Right lobe of liver (tissue), 6 donors: ENCODE results near the gene IGF1R. TPM values are rescaled to one million over a fixed set of nuclear protein-coding genes. Genes with fewer than 3 reads are reported as not detected.

ENCODE experiments used
- ATAC-seq, 4 donors: fragments of 200-7000 bp; cut with Tn5 transposase; one replicate each; pipeline ENCODE4 v1.9.1; 2020; ENCODE audit warnings: mild to moderate bottlenecking in 4 of 4, moderate library complexity in 4 of 4
- DNase-seq, 3 donors: peaks; one replicate each; pipeline ENCODE4 v3.0.0-alpha.2; 2020
- H3K27ac ChIP-seq, 3 donors: fragments of 200-600 bp; one replicate each; pipeline ENCODE4 v1.8.0; 2022
- H3K27me3 ChIP-seq, 2 donors: fragments of 200-600 bp; one replicate each; pipeline ENCODE4 v1.8.0; 2022
- H3K36me3 ChIP-seq, 4 donors: fragments of 200-600 bp; sonication (generic) in 1 of 4; one replicate each; pipeline versions ENCODE4 v1.5.1 to v1.8.0; 2017 to 2022; ENCODE audit warnings: control low read depth in 1 of 4
- H3K4me1 ChIP-seq, 4 donors: fragments of 200-600 bp; sonication (generic) in 1 of 4; one replicate each; pipeline versions ENCODE4 v1.5.1 to v1.8.0; 2017 to 2022; ENCODE audit warnings: control low read depth in 1 of 4
- H3K4me3 ChIP-seq, 3 donors: fragments of 200-600 bp; one replicate each; pipeline ENCODE4 v1.8.0; 2022
- H3K9me3 ChIP-seq, 4 donors: fragments of 200-600 bp; sonication (generic) in 1 of 4; one replicate each; pipeline versions ENCODE4 v1.5.1 to v1.8.0; 2017 to 2022; ENCODE audit warnings: control low read depth in 1 of 4
- POLR2A ChIP-seq: fragments of 450-650 bp; IDR thresholded peaks from one replicate; pipeline ENCODE4 v1.6.1; 2017; ENCODE audit warnings: antibody characterized with exemption, mild to moderate bottlenecking
- WGBS: methylation state at CpG from one replicate; pipeline ENCODE4 v1.1.6; 2018; ENCODE audit warnings: low coverage, low lambda C conversion rate; ENCODE audit not compliant: insufficient coverage; ENCODE audit errors: missing lambda C conversion rate; 5-methylcytosine and 5-hydroxymethylcytosine counted together
- intact Hi-C, 2 donors: fragments of 100-400 bp; cut with DNase I; formaldehyde crosslinking; loops; one replicate each; pipeline versions ENCODE4 v1.11.2 to v1.14.1; 2022
- total RNA-seq, 6 experiments: library from RNA; depleted of rRNA in 2 of 6; stranded (reverse); fragments of >200 nt in 2 of 6; fragmentation: NEBNext Ultra II Directional in 3 of 6; extraction: Animal tissue kit (Norgen Biotek cat#: 25700) in 3 of 6; gene quantifications; one replicate each; pipeline versions ENCODE4 v1.1.0 to v1.2.4, GENCODE V29; 2016 to 2023
- TF ChIP-seq, protein P1 (sequence below), 4 donors: fragments of 200-600 bp in 3 of 4; fragments of 450-650 bp in 1 of 4; IDR thresholded peaks; one replicate each; pipeline versions ENCODE4 v1.5.1 to v1.8.0; 2016 to 2022; ENCODE audit warnings: antibody characterized with exemption in 4 of 4, mild to moderate bottlenecking in 2 of 4
- donor health status: DM: no; HTN: yes; CAD: no.
- donor health status: DM: no; HTN: no; CAD: no.
- donor health status: DM: no; HTN: no; CAD: no.
- donor health status: DM: no; HTN: yes; CAD: no.
- donor health status: DM: no; HTN: yes; CAD: no.

The IGF1R gene
- total RNA-seq, 6 experiments from 2014 or later: 2.5 to 5.3 (median 3.8) TPM

DNA sequence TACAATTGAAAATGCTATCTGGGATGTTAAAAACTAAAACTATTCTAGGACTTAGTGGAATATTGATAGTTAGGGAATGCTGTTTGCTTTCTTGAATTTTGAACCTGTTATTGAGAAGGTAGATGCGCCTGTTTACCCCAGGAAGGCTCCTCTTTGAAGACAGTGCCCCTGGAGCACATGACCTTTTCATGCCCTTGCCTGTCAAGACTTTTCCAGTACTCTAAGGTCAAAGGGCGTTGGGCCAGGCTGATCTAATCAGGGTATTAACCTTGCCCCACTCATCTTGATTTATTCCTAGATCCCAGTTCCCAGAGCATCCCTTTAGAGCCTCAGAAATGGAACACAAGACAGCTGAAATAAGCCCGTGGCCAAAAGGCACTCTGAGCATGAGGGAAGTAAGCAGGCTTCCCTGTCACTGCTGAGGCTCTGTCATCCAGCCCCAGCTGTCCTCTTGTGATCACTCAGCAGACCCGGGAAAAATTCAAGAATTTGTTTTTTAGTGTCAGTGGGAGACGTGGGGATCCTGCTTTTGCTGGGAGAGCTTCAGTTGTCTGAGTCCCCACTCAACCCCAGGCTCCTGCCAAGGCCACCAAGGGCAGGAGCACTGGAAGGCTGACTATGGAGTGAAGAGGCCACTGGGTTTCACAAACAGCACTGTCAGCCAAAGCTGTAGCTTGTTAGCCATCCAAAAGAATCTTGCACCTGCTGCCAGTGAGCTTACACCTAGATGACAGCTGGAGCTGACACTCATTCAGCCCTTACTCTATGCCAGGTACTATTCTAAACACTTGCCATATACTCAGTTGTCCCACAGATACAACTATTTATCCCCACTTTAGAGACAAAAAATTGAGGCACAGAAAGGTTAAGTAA, 190.3 kb downstream of the IGF1R start:
- Histone ChIP-seq H3K27ac (no peak overlapping the region), H3K4me3 (no peak overlapping the region), H3K36me3 (no peaks in the 10 kb centered on the region), H3K9me3 (no peaks in the 10 kb centered on the region), H3K27me3 (peaks cover 0 to 8% of the 10 kb centered on the region in 2 donors), H3K4me1 (peaks cover 0 to 2% (median under 1%) of the 10 kb centered on the region in 4 donors)
- DNase-seq (no peak), ATAC-seq (no peak)
- TF ChIP-seq, protein P1, sequence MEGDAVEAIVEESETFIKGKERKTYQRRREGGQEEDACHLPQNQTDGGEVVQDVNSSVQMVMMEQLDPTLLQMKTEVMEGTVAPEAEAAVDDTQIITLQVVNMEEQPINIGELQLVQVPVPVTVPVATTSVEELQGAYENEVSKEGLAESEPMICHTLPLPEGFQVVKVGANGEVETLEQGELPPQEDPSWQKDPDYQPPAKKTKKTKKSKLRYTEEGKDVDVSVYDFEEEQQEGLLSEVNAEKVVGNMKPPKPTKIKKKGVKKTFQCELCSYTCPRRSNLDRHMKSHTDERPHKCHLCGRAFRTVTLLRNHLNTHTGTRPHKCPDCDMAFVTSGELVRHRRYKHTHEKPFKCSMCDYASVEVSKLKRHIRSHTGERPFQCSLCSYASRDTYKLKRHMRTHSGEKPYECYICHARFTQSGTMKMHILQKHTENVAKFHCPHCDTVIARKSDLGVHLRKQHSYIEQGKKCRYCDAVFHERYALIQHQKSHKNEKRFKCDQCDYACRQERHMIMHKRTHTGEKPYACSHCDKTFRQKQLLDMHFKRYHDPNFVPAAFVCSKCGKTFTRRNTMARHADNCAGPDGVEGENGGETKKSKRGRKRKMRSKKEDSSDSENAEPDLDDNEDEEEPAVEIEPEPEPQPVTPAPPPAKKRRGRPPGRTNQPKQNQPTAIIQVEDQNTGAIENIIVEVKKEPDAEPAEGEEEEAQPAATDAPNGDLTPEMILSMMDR (IDR thresholded peaks at IDR 0.05): no peak
- TF ChIP-seq POLR2A: no peak
- 36% methylated on average over 4 of the region's 5 CpGs for WGBS
- intact Hi-C loops: no loop called here

DNA sequence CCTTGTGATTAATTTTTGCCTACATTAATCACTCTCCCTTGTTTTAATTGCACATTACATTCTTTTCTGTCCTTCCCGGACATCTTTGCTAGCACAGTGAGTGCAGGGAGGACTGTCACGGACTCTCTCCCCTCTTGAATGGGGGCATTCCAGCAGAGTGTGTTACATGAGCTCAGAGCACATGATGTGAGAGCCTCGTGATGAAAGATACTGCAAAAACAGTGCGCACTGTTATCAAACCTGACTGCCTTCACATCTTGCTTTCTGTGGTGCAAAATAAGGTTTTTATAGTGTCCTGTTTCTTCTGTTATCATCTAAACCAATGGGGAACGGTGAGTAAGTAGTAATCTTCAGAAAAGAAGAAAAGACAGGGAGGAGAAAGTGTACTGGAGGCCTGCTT, 191.7 kb downstream of the IGF1R start:
- Histone ChIP-seq H3K4me3 (no peak overlapping the region), H3K27ac (no peak overlapping the region), H3K4me1 (peaks cover 0 to 12% (median 5%) of the 10 kb centered on the region in 4 donors), H3K9me3 (no peaks in the 10 kb centered on the region), H3K36me3 (no peaks in the 10 kb centered on the region), H3K27me3 (peaks cover 0 to 14% of the 10 kb centered on the region in 2 donors)
- TF ChIP-seq, protein P1 (IDR thresholded peaks at IDR 0.05): no peak
- TF ChIP-seq POLR2A: no peak
- DNase-seq (no peak), ATAC-seq (no peak)
- intact Hi-C loops: no loop called here
- 58% methylated on average over 5 of the region's 5 CpGs for WGBS

DNA sequence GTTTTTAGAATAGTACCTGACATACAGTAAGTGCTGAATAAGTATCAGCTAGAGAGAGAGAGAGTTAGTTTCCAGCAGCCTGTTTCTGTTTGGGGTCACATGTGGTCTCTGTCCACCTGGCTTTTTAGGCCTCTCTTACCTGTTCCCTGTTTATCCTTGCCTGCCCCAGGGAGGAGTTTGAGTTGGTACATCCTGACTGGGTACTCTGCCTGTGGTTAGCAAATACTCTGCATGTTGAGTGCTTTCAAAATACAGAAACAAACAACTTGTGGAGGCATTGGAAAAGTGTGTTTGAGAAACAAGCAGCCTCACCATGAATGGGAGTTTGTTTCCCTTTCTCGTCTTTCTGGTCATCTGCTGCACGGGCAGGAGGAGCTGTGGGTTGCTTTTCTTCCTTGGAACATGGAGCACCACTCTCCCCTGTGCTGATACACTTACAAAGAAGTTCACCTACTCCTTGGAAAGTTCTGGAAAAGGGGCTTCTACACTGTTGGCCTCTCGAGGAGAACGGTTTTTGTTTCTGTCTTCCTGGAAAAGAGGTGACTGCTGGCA, 193.2 kb downstream of the IGF1R start:
- Histone ChIP-seq H3K4me1 (peaks cover 0 to 12% (median 5%) of the 10 kb centered on the region in 4 donors), H3K27me3 (peaks cover 0 to 14% of the 10 kb centered on the region in 2 donors), H3K27ac (no peak overlapping the region), H3K36me3 (no peaks in the 10 kb centered on the region), H3K4me3 (no peak overlapping the region), H3K9me3 (no peaks in the 10 kb centered on the region)
- DNase-seq (no peak), ATAC-seq (no peak)
- 32% methylated on average over 4 of the region's 4 CpGs for WGBS
- intact Hi-C loops: no loop called here
- TF ChIP-seq, protein P1 (IDR thresholded peaks at IDR 0.05): no peak
- TF ChIP-seq POLR2A: no peak

DNA sequence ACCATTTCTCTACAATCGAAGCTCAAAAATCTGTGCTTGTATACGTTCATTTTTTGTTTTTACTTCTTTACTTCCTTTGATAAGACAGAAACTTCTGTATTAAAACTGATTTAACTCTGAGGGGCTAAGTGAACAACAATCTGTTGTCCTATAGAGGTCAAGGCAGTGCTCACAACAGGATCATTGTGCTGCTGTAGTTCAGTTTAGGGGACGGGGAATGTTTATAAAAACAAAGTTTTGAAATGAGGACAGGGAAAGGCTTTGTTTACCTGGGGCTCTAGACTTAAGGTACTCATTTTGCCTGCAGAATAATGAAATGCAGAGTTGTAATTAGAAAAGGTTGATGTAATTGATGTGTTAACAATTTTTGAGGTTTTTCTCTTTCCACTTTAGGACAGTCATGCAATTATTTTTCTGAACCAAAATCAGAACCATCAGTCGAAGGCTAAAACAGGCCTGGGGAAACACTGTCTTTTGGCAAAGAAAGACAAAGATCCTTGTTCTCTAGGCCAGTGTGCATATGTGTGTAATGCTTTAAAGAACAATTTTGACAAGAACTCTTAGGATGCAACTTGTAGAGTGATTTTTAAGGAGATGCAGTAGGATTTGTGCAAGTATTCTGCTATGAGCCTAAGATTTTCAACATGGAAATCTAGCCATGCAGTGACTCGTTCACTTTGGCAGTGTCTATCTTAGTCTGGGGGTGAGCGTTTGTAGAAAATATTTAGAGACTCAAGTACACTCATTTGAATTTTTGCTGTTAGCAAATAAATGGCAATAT, 194.0 kb downstream of the IGF1R start:
- Histone ChIP-seq H3K27me3 (peaks cover 0 to 14% of the 10 kb centered on the region in 2 donors), H3K4me1 (peaks cover 0 to 12% (median 5%) of the 10 kb centered on the region in 4 donors), H3K36me3 (no peaks in the 10 kb centered on the region), H3K27ac (no peak overlapping the region), H3K4me3 (no peak overlapping the region), H3K9me3 (no peaks in the 10 kb centered on the region)
- intact Hi-C loops: no loop called here
- WGBS: 55% methylated on average over 6 of the region's 6 CpGs
- ATAC-seq (no peak), DNase-seq (no peak)
- TF ChIP-seq, protein P1 (IDR thresholded peaks at IDR 0.05): no peak
- TF ChIP-seq POLR2A: no peak
